HG03460 (cell line): ENCODE data around the gene BRCC3.
"Not testable (repeated sequence)": the region's sequence is repeated elsewhere in the genome, so short reads cannot be mapped to it uniquely, and the experiment has no call there.

Experiments used
- ATAC-seq: cut with Tn5 transposase; IDR thresholded peaks from one replicate; pipeline ENCODE4 v1.9.1; 2021; ENCODE audit not compliant: unreplicated experiment

The BRCC3 gene

GRCh38 chrX:155143959-155144548 is 72.7 kb downstream of the BRCC3 start:
- ATAC-seq: no peak

- no peak for ATAC-seq
Measured at GRCh38 chrX:155144926-155145325, 73.6 kb downstream of the BRCC3 start.

- not testable (repeated sequence) for ATAC-seq
Measured at GRCh38 chrX:155147612-155148011, 76.3 kb downstream of the BRCC3 start.

GRCh38 chrX:155148166-155148565 is 76.9 kb downstream of the BRCC3 start:
- ATAC-seq: not testable (repeated sequence)

- ATAC-seq: no peak
Measured at GRCh38 chrX:155148724-155149537, 77.6 kb downstream of the BRCC3 start.

- no peak for ATAC-seq
Measured at GRCh38 chrX:155169881-155170280, 98.6 kb downstream of the BRCC3 start.
